K562 (cell line): ENCODE measurements around the gene EPHB3. TPM values are rescaled to one million over a fixed set of nuclear protein-coding genes. Genes with fewer than 3 reads are reported as not detected.

Experiments
- ATAC-seq: fragments of 200-7000 bp; cut with Tn5 transposase; 3 replicates; pipeline ENCODE4 v1.9.1; 2020; ENCODE audit warnings: moderate library complexity
- BruUV-seq: library from RNA; stranded (reverse); fragments of 400-500 nt; replicated peaks from 2 replicates; lab custom pipeline; 2021; lab: Mats Ljungman, UMichigan
- CTCF ChIA-PET: fragments of 300-600 bp; formaldehyde crosslinking; extraction: SDS; loops from one replicate; lab custom pipeline; 2021; ENCODE audit warnings: low intra/inter-chr PET ratio; lab: Yijun Ruan, JAX
- POLR2A ChIA-PET: fragments of 300-600, 350-650 bp; sonication (Branson Sonifier 250); formaldehyde crosslinking; extraction: SDS; loops from one replicate; lab custom pipeline; 2021; ENCODE audit warnings: antibody characterized with exemption, inconsistent platforms; lab: Yijun Ruan, JAX
- DNase-seq, 4 experiments: peaks; one replicate each; pipeline versions ENCODE4 v3.0.0 to v3.0.0-alpha.2; 2011 to 2018; ENCODE audit warnings: low spot score in 3 of 4, mixed read lengths in 3 of 4; ENCODE audit errors: extremely low read depth in 1 of 4
- FAIRE-seq: peaks from 2 replicates; lab custom pipeline; 2011; peaks lifted over from hg19 to GRCh38; lab: Jason Lieb, UNC
- H2AFZ ChIP-seq: 2 replicates; pipeline ENCODE4 v1.6.0; 2011; ENCODE audit warnings: low read depth, low read length, control low read depth, inconsistent platforms
- H3K27ac ChIP-seq: fragments of 200-600 bp; 3 replicates; pipeline ENCODE4 v1.8.0; 2011; ENCODE audit warnings: low read depth, mild to moderate bottlenecking, control low read depth, inconsistent platforms, low read length, moderate library complexity, mixed read lengths; ENCODE audit errors: extremely low read depth
- H3K27me3 ChIP-seq, 2 experiments: fragments of 300-600 bp in 1 of 2; 2 replicates in 1 of 2; 3 replicates in 1 of 2; pipeline versions ENCODE4 v1.6.0 to v1.8.0; 2011; ENCODE audit warnings: inconsistent platforms in 2 of 2, low read length in 2 of 2, mild to moderate bottlenecking in 1 of 2, mixed read lengths in 1 of 2, moderate library complexity in 1 of 2; ENCODE audit not compliant: control insufficient read depth in 2 of 2, insufficient read depth in 2 of 2
- H3K36me3 ChIP-seq: fragments of 300-600 bp; 3 replicates; pipeline ENCODE4 v1.8.0; 2011; ENCODE audit warnings: mild to moderate bottlenecking, low read length, inconsistent platforms; ENCODE audit not compliant: control insufficient read depth, insufficient read depth
- H3K4me1 ChIP-seq, 2 experiments: fragments of 200-600 bp in 1 of 2; replicated peaks in 1 of 2; 2 replicates in 1 of 2; 3 replicates in 1 of 2; pipeline versions ENCODE4 v1.5.1 to v1.8.0; 2011; ENCODE audit warnings: inconsistent platforms in 2 of 2, low read length in 2 of 2, mild to moderate bottlenecking in 1 of 2, mixed read lengths in 1 of 2, moderate library complexity in 1 of 2; ENCODE audit not compliant: control insufficient read depth in 2 of 2, insufficient read depth in 2 of 2
- H3K4me2 ChIP-seq: 2 replicates; pipeline ENCODE4 v1.6.1; 2011; ENCODE audit warnings: low read length, control low read depth, inconsistent platforms, mixed read lengths; ENCODE audit not compliant: insufficient read depth
- H3K4me3 ChIP-seq: fragments of 200-600 bp; sonication (generic), shearing (Covaris generic); 2 replicates; pipeline ENCODE4 v1.5.1; 2016; ENCODE audit warnings: control low read depth, inconsistent platforms
- H3K79me2 ChIP-seq: fragments of 200-600 bp; 3 replicates; pipeline ENCODE4 v1.8.0; 2011; ENCODE audit warnings: low read length, inconsistent platforms; ENCODE audit not compliant: control insufficient read depth, insufficient read depth
- H3K9ac ChIP-seq, 2 experiments: 2 replicates each; pipeline versions ENCODE4 v1.6.0 to v1.6.1; 2011; ENCODE audit warnings: low read depth in 2 of 2, low read length in 2 of 2, control low read depth in 1 of 2, inconsistent platforms in 1 of 2, mild to moderate bottlenecking in 1 of 2, mixed read lengths in 1 of 2; ENCODE audit not compliant: insufficient read depth in 1 of 2
- H3K9me1 ChIP-seq: one replicate; pipeline ENCODE4 v1.6.0; 2011; ENCODE audit warnings: inconsistent platforms, mild to moderate bottlenecking, low read length, moderate library complexity; ENCODE audit not compliant: control insufficient read depth, insufficient read depth
- H3K9me3 ChIP-seq: replicated peaks from 2 replicates; pipeline ENCODE4 v1.5.1; 2011; ENCODE audit warnings: low read depth, low read length, inconsistent platforms; ENCODE audit not compliant: control insufficient read depth, insufficient read depth
- H4K20me1 ChIP-seq: replicated peaks from 2 replicates; pipeline ENCODE4 v1.6.1; 2011; ENCODE audit warnings: low read length, inconsistent platforms, mixed read lengths; ENCODE audit not compliant: control insufficient read depth, insufficient read depth
- GABPA ChIP-seq: fragments of 200-800 bp; sonication (Bioruptor generic); conservative IDR thresholded peaks from 2 replicates; pipeline ENCODE4 v1.6.1; 2016; ENCODE audit warnings: low read depth, missing genetic modification characterization, missing compliant biosample characterization
- GTF2F1 ChIP-seq: IDR thresholded peaks from 2 replicates; pipeline ENCODE4 v1.6.1; 2011; ENCODE audit warnings: low read depth, low read length, improper control_type of control experiment
- KDM4B ChIP-seq, 2 experiments: fragments of 450-650 bp in 1 of 2; sonication (generic) in 1 of 2; IDR thresholded peaks; 2 replicates each; pipeline ENCODE4 v1.6.1; 2016 to 2017; ENCODE audit warnings: borderline replicate concordance in 2 of 2, antibody characterized with exemption in 1 of 2, low read depth in 1 of 2, mild to moderate bottlenecking in 1 of 2
- LEF1 ChIP-seq: fragments of 450-650 bp; IDR thresholded peaks from 2 replicates; pipeline ENCODE4 v1.6.1; 2016; ENCODE audit warnings: mild to moderate bottlenecking
- MTA3 ChIP-seq: fragments of 450-650 bp; formaldehyde crosslinking; IDR thresholded peaks from 2 replicates; pipeline ENCODE4 v1.6.1; 2017; ENCODE audit warnings: mild to moderate bottlenecking, borderline replicate concordance
- RHOXF2B ChIP-seq: fragments of 250-450 bp; sonication (Bioruptor Pico); conservative IDR thresholded peaks from 2 replicates; pipeline ENCODE4 v1.5.1; 2021
- ZC3H11A ChIP-seq: IDR thresholded peaks from 2 replicates; pipeline ENCODE4 v1.6.1; 2012; ENCODE audit warnings: low read depth, low read length, improper control_type of control experiment
- ZNF444 ChIP-seq: fragments of 250-450 bp; sonication (Bioruptor Pico); IDR thresholded peaks from 2 replicates; pipeline ENCODE4 v1.4.0; 2020; ENCODE audit warnings: mild to moderate bottlenecking, moderate library complexity
- WGBS: fragments of 100-300 bp; shearing (Covaris generic); methylation state at CpG from one replicate; pipeline ENCODE4 v1.1.6; 2016; ENCODE audit warnings: low coverage, mixed read lengths; ENCODE audit not compliant: insufficient coverage; ENCODE audit errors: missing lambda C conversion rate; 5-methylcytosine and 5-hydroxymethylcytosine counted together
- in situ Hi-C: fragments of 300-500 bp; cut with MboI; formaldehyde crosslinking; loops from 4 replicates; pipeline ENCODE4 v1.15.0; 2018; ENCODE audit warnings: inconsistent platforms, mixed read lengths
- intact Hi-C: fragments of 100-400 bp; cut with micrococcal nuclease; formaldehyde crosslinking; loops from 2 replicates; pipeline ENCODE4 v1.14.2; 2022
- polyA plus RNA-seq, 8 experiments: library from polyadenylated mRNA; depleted of rRNA in 4 of 8; stranded (reverse) in 5 of 8; unstranded in 3 of 8; fragments of >200 nt; fragmentation: Nextera tagmentation in 2 of 8; fragmentation: Illumina TruSeq in 1 of 8; extraction: Ambion mirVana in 2 of 8; extraction: Trizol in 1 of 8; gene quantifications; 2 replicates each; pipeline versions ENCODE4 v1.2.1 to v1.2.3, GENCODE V29; 2011 to 2014; ENCODE audit warnings: inconsistent platforms in 1 of 8, missing spikeins in 1 of 8
- total RNA-seq, 7 experiments: library from RNA; depleted of rRNA in 6 of 7; stranded (reverse); fragments of >200 nt in 6 of 7; fragmentation: Illumina TruSeq in 2 of 7; extraction: Trizol in 2 of 7; gene quantifications; 2 replicates each; pipeline versions ENCODE4 v1.2.1 to v1.2.3, GENCODE V29; 2011 to 2021; ENCODE audit warnings: low replicate concordance in 1 of 7

EPHB3 gene
- total and polyA plus RNA-seq, 9 of the 15 experiments (the other 6 are each of a cell fraction or from before 2014, with no cell fraction given), result not detected

GRCh38 chr3:184580376-184580775 lies 18.8 kb downstream of the EPHB3 start:
- no peak overlapping the region for H3K4me3 ChIP-seq
- DNase-seq, result no peak
- POLR2A ChIA-PET, result interaction anchor here (0.6 kb wide), 1 partner anchor 789 kb away, joined by 3 read pairs; no protein-coding TSS in a partner anchor
- TF ChIP-seq LEF1 (no peak), RHOXF2B (CRISPR knock-in tag) (no peak), GABPA (no peak), ZC3H11A (no peak), GTF2F1 (no peak), ZNF444 (CRISPR knock-in tag) (no peak), KDM4B (IDR thresholded peaks at IDR 0.05; ENCODE audit: borderline replicate concordance in 2 of 2, low read depth in 1 of 2) (no peak), MTA3 (no peak)
- H4K20me1 ChIP-seq, result peaks cover 12% of the 10 kb centered on the region
- H3K4me1 ChIP-seq, result peaks cover 0 to 14% of the 10 kb centered on the region in 2 experiments; a peak in 2 of 5 replicates
- CTCF ChIA-PET, result no interaction called here
- H3K79me2 ChIP-seq, result no peaks in the 10 kb centered on the region
- WGBS, result 4% methylated on average over 14 of the region's 16 CpGs
- FAIRE-seq, result no peak
- ATAC-seq, result no peak
- no peak overlapping the region for H3K4me2 ChIP-seq
- no peak overlapping the region for H3K27ac ChIP-seq
- no peaks in the 10 kb centered on the region for H3K9me3 ChIP-seq
- peaks cover 3% of the 10 kb centered on the region for H3K9me1 ChIP-seq
- no TSS peak for BruUV-seq
- intact Hi-C loops (loop anchor here (5.0 kb wide), 1 partner anchor 147 kb away; no protein-coding TSS in a partner anchor), in situ Hi-C loops (no loop called here)
- peaks cover 63 to 96% of the 10 kb centered on the region in 2 experiments for H3K27me3 ChIP-seq
- H3K9ac ChIP-seq, result no peak overlapping the region
- no peaks in the 10 kb centered on the region for H3K36me3 ChIP-seq
- H2AFZ ChIP-seq, result no peak overlapping the region
